HEK293 (cell line): ENCODE results near the gene SGMS1.

Source experiments
- MZF1 ChIP-seq: fragments of 450-650 bp; formaldehyde crosslinking; IDR thresholded peaks from 2 replicates; pipeline ENCODE4 v1.5.1; 2017; ENCODE audit warnings: missing biosample characterization, missing genetic modification characterization, borderline replicate concordance
- ZNF146 ChIP-seq: fragments of 450-650 bp; formaldehyde crosslinking; IDR thresholded peaks from 2 replicates; pipeline ENCODE4 v1.5.1; 2016; ENCODE audit warnings: missing biosample characterization, missing genetic modification characterization
- ZNF302 ChIP-seq: fragments of 450-650 bp; formaldehyde crosslinking; IDR thresholded peaks from 2 replicates; pipeline ENCODE4 v1.5.1; 2016; ENCODE audit warnings: missing biosample characterization, missing genetic modification characterization, low read depth
- ZNF324 ChIP-seq: fragments of 450-650 bp; formaldehyde crosslinking; IDR thresholded peaks from 2 replicates; pipeline ENCODE4 v1.5.1; 2016; ENCODE audit warnings: missing biosample characterization, missing genetic modification characterization
- ZNF707 ChIP-seq: fragments of 450-650 bp; formaldehyde crosslinking; IDR thresholded peaks from 2 replicates; pipeline ENCODE4 v1.5.1; 2016; ENCODE audit warnings: missing biosample characterization, missing genetic modification characterization
- ZNF843 ChIP-seq: fragments of 450-650 bp; formaldehyde crosslinking; IDR thresholded peaks from 2 replicates; pipeline ENCODE4 v1.5.1; 2016; ENCODE audit warnings: missing biosample characterization, missing genetic modification characterization
- TF ChIP-seq, protein P1 (sequence below): fragments of 450-650 bp; formaldehyde crosslinking; IDR thresholded peaks from 2 replicates; pipeline ENCODE4 v1.5.1; 2016; ENCODE audit warnings: missing biosample characterization, missing genetic modification characterization
- TF ChIP-seq, protein P2 (sequence below): fragments of 450-650 bp; formaldehyde crosslinking; IDR thresholded peaks from 2 replicates; pipeline ENCODE4 v1.5.1; 2017; ENCODE audit warnings: missing biosample characterization, missing genetic modification characterization
- TF ChIP-seq, protein P3 (sequence below): fragments of 450-650 bp; formaldehyde crosslinking; optimal IDR thresholded peaks from 2 replicates; pipeline ENCODE3; 2016; ENCODE audit warnings: missing biosample characterization, mild to moderate bottlenecking, missing genetic modification characterization
- TF ChIP-seq, protein P4 (sequence below): fragments of 450-650 bp; formaldehyde crosslinking; IDR thresholded peaks from 2 replicates; pipeline ENCODE4 v1.5.1; 2016; ENCODE audit warnings: missing biosample characterization, missing genetic modification characterization

DNA sequence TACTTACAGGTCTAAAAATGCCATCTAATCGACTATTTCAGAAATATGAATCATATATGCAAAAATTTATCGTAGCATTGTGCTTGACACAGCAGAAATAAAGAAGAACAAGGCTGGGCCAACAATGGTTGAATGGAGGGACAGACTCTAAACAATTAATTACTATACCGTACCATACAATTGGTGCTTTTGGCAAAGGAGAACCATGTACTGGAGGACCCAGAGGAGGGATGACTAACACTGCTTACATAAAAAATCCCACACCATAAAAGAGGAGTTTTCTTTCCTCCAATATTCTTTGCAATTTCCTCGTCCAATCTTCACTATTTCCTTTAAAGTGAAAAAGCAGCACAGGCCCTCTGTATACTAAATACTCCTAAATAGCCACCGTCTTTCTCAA is 94.1 kb downstream of the SGMS1 start:
- no peak for TF ChIP-seq ZNF302 (tag by site-specific recombination)
- TF ChIP-seq, protein P1, sequence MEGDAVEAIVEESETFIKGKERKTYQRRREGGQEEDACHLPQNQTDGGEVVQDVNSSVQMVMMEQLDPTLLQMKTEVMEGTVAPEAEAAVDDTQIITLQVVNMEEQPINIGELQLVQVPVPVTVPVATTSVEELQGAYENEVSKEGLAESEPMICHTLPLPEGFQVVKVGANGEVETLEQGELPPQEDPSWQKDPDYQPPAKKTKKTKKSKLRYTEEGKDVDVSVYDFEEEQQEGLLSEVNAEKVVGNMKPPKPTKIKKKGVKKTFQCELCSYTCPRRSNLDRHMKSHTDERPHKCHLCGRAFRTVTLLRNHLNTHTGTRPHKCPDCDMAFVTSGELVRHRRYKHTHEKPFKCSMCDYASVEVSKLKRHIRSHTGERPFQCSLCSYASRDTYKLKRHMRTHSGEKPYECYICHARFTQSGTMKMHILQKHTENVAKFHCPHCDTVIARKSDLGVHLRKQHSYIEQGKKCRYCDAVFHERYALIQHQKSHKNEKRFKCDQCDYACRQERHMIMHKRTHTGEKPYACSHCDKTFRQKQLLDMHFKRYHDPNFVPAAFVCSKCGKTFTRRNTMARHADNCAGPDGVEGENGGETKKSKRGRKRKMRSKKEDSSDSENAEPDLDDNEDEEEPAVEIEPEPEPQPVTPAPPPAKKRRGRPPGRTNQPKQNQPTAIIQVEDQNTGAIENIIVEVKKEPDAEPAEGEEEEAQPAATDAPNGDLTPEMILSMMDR = no peak
- TF ChIP-seq, protein P2, sequence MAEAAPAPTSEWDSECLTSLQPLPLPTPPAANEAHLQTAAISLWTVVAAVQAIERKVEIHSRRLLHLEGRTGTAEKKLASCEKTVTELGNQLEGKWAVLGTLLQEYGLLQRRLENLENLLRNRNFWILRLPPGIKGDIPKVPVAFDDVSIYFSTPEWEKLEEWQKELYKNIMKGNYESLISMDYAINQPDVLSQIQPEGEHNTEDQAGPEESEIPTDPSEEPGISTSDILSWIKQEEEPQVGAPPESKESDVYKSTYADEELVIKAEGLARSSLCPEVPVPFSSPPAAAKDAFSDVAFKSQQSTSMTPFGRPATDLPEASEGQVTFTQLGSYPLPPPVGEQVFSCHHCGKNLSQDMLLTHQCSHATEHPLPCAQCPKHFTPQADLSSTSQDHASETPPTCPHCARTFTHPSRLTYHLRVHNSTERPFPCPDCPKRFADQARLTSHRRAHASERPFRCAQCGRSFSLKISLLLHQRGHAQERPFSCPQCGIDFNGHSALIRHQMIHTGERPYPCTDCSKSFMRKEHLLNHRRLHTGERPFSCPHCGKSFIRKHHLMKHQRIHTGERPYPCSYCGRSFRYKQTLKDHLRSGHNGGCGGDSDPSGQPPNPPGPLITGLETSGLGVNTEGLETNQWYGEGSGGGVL = no peak
- no peak for TF ChIP-seq ZNF707 (tag by site-specific recombination)
- TF ChIP-seq, protein P3, sequence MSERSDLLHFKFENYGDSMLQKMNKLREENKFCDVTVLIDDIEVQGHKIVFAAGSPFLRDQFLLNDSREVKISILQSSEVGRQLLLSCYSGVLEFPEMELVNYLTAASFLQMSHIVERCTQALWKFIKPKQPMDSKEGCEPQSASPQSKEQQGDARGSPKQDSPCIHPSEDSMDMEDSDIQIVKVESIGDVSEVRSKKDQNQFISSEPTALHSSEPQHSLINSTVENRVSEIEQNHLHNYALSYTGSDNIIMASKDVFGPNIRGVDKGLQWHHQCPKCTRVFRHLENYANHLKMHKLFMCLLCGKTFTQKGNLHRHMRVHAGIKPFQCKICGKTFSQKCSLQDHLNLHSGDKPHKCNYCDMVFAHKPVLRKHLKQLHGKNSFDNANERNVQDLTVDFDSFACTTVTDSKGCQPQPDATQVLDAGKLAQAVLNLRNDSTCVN (tag by site-specific recombination) = no peak
- TF ChIP-seq, protein P4, sequence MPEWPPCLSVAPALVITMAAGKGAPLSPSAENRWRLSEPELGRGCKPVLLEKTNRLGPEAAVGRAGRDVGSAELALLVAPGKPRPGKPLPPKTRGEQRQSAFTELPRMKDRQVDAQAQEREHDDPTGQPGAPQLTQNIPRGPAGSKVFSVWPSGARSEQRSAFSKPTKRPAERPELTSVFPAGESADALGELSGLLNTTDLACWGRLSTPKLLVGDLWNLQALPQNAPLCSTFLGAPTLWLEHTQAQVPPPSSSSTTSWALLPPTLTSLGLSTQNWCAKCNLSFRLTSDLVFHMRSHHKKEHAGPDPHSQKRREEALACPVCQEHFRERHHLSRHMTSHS (tag by site-specific recombination) = no peak
- TF ChIP-seq ZNF843 (tag by site-specific recombination) = no peak
- TF ChIP-seq MZF1 (tag by site-specific recombination) = no peak
- TF ChIP-seq ZNF146 (tag by site-specific recombination) = no peak
- no peak for TF ChIP-seq ZNF324 (tag by site-specific recombination)
